Esophagus squamous epithelium (tissue), 5 donors: ENCODE data around the gene FBXO9. TPM values are rescaled to one million over a fixed set of nuclear protein-coding genes. Genes with fewer than 3 reads are reported as not detected.

Source experiments
- DNase-seq: peaks from one replicate; lab custom pipeline; 2025; lab: John Stamatoyannopoulos, UW
- H3K27ac ChIP-seq, 4 donors: fragments of 200-600 bp; sonication (generic); one replicate each; pipeline ENCODE4 v1.5.1; 2016 to 2019; ENCODE audit warnings: mild to moderate bottlenecking in 1 of 4
- H3K27me3 ChIP-seq, 4 donors: fragments of 200-600 bp; sonication (generic); 1 replicate in 3 of 4; 2 replicates in 1 of 4; pipeline versions ENCODE4 v1.5.1 to v1.6.0; 2017 to 2021; ENCODE audit warnings: antibody characterized with exemption in 1 of 4
- H3K36me3 ChIP-seq, 3 donors: fragments of 200-600 bp; sonication (generic); one replicate each; pipeline ENCODE4 v1.5.1; 2016 to 2019
- H3K4me1 ChIP-seq, 3 donors: fragments of 200-600 bp; sonication (generic); one replicate each; pipeline ENCODE4 v1.5.1; 2017 to 2019
- H3K4me3 ChIP-seq, 4 donors: fragments of 200-600 bp; sonication (generic); 1 replicate in 3 of 4; 2 replicates in 1 of 4; pipeline ENCODE4 v1.5.1; 2016 to 2019; ENCODE audit warnings: mild to moderate bottlenecking in 2 of 4, moderate library complexity in 1 of 4
- H3K9me3 ChIP-seq, 3 donors: fragments of 200-600 bp; sonication (generic); one replicate each; pipeline ENCODE4 v1.5.1; 2016 to 2019
- CTCF ChIP-seq, 6 experiments: fragments of 450-650 bp in 4 of 6; fragments of 200-600 bp in 2 of 6; sonication (generic) in 2 of 6; IDR thresholded peaks; one replicate each; pipeline ENCODE4 v1.5.1; 2016 to 2019; ENCODE audit warnings: antibody characterized with exemption in 6 of 6, mild to moderate bottlenecking in 4 of 6, moderate library complexity in 4 of 6
- POLR2A ChIP-seq, 4 donors: fragments of 450-650 bp; IDR thresholded peaks; one replicate each; pipeline ENCODE4 v1.6.1; 2017; ENCODE audit warnings: antibody characterized with exemption in 4 of 4, mild to moderate bottlenecking in 4 of 4, moderate library complexity in 3 of 4
- WGBS, 2 donors: methylation state at CpG; one replicate each; pipeline ENCODE4 v1.1.5; 2018; 5-methylcytosine and 5-hydroxymethylcytosine counted together
- intact Hi-C: fragments of 100-400 bp; cut with DNase I; formaldehyde crosslinking; loops from one replicate; pipeline ENCODE4 v1.15.0; 2022
- total RNA-seq, 4 donors: library from RNA; depleted of rRNA; stranded (reverse); fragments of >200 nt; gene quantifications; one replicate each; pipeline ENCODE4 v1.1.0, GENCODE V29; 2016
- donor health status: DM: yes; HTN: yes; CAD: no.

FBXO9 gene
- total RNA-seq, 4 donors from 2014 or later = 28.8 to 61.4 (median 48.8) TPM

- Histone ChIP-seq H3K9me3 (no peaks in the 10 kb centered on the region), H3K27me3 (no peaks in the 10 kb centered on the region), H3K4me3 (no peak overlapping the region), H3K27ac (no peak overlapping the region), H3K36me3 (peaks cover 0 to 99% (median 38%) of the 10 kb centered on the region in 3 donors), H3K4me1 (no peaks in the 10 kb centered on the region)
- no peak for TF ChIP-seq POLR2A (IDR thresholded peaks at IDR 0.05)
- 41 to 43% methylated on average over 2 of the region's 2 CpGs for WGBS, 2 donors
- intact Hi-C loops = no loop called here
- no peak for DNase-seq
Observed at GRCh38 chr6:53086302-53086701, 21.1 kb downstream of the FBXO9 start.

GRCh38 chr6:53089948-53090347 lies 24.7 kb downstream of the FBXO9 start:
- Histone ChIP-seq H3K27ac (no peak overlapping the region), H3K36me3 (peaks cover 0 to 99% (median 44%) of the 10 kb centered on the region in 3 donors), H3K4me1 (no peaks in the 10 kb centered on the region), H3K9me3 (no peaks in the 10 kb centered on the region), H3K27me3 (no peaks in the 10 kb centered on the region), H3K4me3 (no peak overlapping the region)
- no peak for DNase-seq
- intact Hi-C loops = no loop called here
- TF ChIP-seq POLR2A (IDR thresholded peaks at IDR 0.05) (no peak), CTCF (IDR thresholded peaks at IDR 0.05) (no peak)

GRCh38 chr6:53090576-53090975 lies 25.4 kb downstream of the FBXO9 start:
- no peak for TF ChIP-seq POLR2A (IDR thresholded peaks at IDR 0.05)
- no peak for TF ChIP-seq CTCF (IDR thresholded peaks at IDR 0.05)
- Histone ChIP-seq H3K4me3 (no peak overlapping the region), H3K4me1 (no peaks in the 10 kb centered on the region), H3K36me3 (peaks cover 5 to 99% (median 45%) of the 10 kb centered on the region in 3 donors), H3K27me3 (no peaks in the 10 kb centered on the region), H3K9me3 (no peaks in the 10 kb centered on the region), H3K27ac (no peak overlapping the region)
- no peak for DNase-seq
- intact Hi-C loops = no loop called here
- 61 to 82% methylated on average over 2 of the region's 2 CpGs for WGBS, 2 donors

GRCh38 chr6:53095270-53095669 lies 30.1 kb downstream of the FBXO9 start:
- H3K27me3 ChIP-seq = no peaks in the 10 kb centered on the region
- intact Hi-C loops = no loop called here
- WGBS, 2 donors = 79 to 80% methylated on average over 3 of the region's 3 CpGs
- no peak overlapping the region for H3K4me3 ChIP-seq
- no peak for DNase-seq
- no peak overlapping the region for H3K27ac ChIP-seq
- no peaks in the 10 kb centered on the region for H3K9me3 ChIP-seq
- TF ChIP-seq CTCF (IDR thresholded peaks at IDR 0.05) (no peak), POLR2A (IDR thresholded peaks at IDR 0.05) (no peak)
- peaks cover 8 to 100% (median 51%) of the 10 kb centered on the region in 3 donors for H3K36me3 ChIP-seq
- no peaks in the 10 kb centered on the region for H3K4me1 ChIP-seq

GRCh38 chr6:53095716-53096115 lies 30.5 kb downstream of the FBXO9 start:
- no peaks in the 10 kb centered on the region for H3K4me1 ChIP-seq
- peaks cover 8 to 100% (median 51%) of the 10 kb centered on the region in 3 donors for H3K36me3 ChIP-seq
- TF ChIP-seq POLR2A (IDR thresholded peaks at IDR 0.05) = no peak
- intact Hi-C loops = no loop called here
- no peak overlapping the region for H3K4me3 ChIP-seq
- 67 to 73% methylated on average over 1 of the region's 1 CpG for WGBS, 2 donors
- DNase-seq = no peak
- no peaks in the 10 kb centered on the region for H3K9me3 ChIP-seq
- no peaks in the 10 kb centered on the region for H3K27me3 ChIP-seq
- H3K27ac ChIP-seq = no peak overlapping the region

GRCh38 chr6:53100561-53100960 lies 35.4 kb downstream of the FBXO9 start:
- Histone ChIP-seq H3K4me3 (no peak overlapping the region), H3K27me3 (no peaks in the 10 kb centered on the region), H3K9me3 (no peaks in the 10 kb centered on the region), H3K4me1 (no peaks in the 10 kb centered on the region), H3K27ac (no peak overlapping the region), H3K36me3 (peaks cover 3 to 87% (median 39%) of the 10 kb centered on the region in 3 donors)
- TF ChIP-seq CTCF (IDR thresholded peaks at IDR 0.05) (no peak), POLR2A (IDR thresholded peaks at IDR 0.05) (no peak)
- intact Hi-C loops = no loop called here
- no peak for DNase-seq
- WGBS, 2 donors = 19 to 21% methylated on average over 2 of the region's 2 CpGs
